DMS 273 treated with DMSO at 0.1 percent for 48 hours (cell line): ENCODE data around the gene TMCO4.
"Not testable (repeated sequence)": the region's sequence is repeated elsewhere in the genome, so short reads cannot be mapped to it uniquely, and the experiment has no call there.

Experiments used
- DNase-seq: peaks from one replicate; lab custom pipeline; 2025; lab: John Stamatoyannopoulos, UW

TMCO4 gene

GRCh38 chr1:19656134-19656779, 143.5 kb downstream of the TMCO4 start:
- no peak for DNase-seq

- no peak for DNase-seq
These were observed 144.0 kb downstream of the TMCO4 start for GRCh38 chr1:19655718-19656080.

- DNase-seq = no peak
These were observed 144.6 kb downstream of the TMCO4 start for GRCh38 chr1:19654886-19655717.

GRCh38 chr1:19654386-19654785, 145.3 kb downstream of the TMCO4 start:
- no peak for DNase-seq

- DNase-seq = no peak
These were observed 148.5 kb downstream of the TMCO4 start for GRCh38 chr1:19651141-19651737.

- DNase-seq = no peak
These were observed 149.1 kb downstream of the TMCO4 start for GRCh38 chr1:19650416-19651140.

GRCh38 chr1:19648689-19649088, 151.0 kb downstream of the TMCO4 start:
- DNase-seq = no peak

DNA sequence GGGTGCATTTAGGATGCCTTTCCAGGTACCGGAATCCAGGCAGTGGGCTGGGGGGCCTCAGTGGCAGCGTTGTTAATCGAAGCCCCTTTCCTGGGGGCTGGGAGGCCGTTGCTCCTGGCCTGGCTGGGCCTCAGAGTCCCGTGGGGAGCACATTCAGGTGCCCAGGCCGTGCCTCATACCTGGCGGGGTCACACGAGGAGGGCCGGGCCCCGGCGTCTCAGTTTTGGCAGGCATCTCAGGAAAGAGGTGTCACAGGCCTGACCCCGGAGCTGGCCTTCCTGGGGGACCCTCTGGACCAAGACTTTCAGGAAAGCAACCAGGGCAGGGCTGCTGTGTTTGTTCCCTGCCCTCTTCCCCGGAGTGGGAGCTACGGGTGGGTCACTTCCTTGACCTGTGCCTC, 151.5 kb downstream of the TMCO4 start:
- DNase-seq = no peak

GRCh38 chr1:19647643-19648042, 152.1 kb downstream of the TMCO4 start:
- DNase-seq = no peak

GRCh38 chr1:19646377-19647319, 153.1 kb downstream of the TMCO4 start:
- no peak for DNase-seq

GRCh38 chr1:19645411-19646251, 154.1 kb downstream of the TMCO4 start:
- DNase-seq = no peak

GRCh38 chr1:19644681-19645410, 154.9 kb downstream of the TMCO4 start:
- no peak for DNase-seq

DNA sequence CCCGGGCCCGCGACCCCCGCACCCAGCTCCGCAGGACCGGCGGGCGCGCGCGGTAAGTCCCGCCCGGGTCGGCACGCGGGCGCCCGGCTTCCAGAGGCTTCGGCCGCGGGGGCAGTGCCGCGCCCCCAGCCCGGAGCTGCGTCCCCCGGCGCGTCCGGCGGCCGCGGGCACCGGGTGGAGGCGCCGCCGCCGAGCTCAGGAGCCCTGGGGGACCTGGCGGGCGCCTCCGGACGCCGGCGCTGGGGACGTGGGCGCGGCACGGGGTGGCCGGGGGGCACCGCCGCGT, 155.4 kb downstream of the TMCO4 start:
- no peak for DNase-seq

DNA sequence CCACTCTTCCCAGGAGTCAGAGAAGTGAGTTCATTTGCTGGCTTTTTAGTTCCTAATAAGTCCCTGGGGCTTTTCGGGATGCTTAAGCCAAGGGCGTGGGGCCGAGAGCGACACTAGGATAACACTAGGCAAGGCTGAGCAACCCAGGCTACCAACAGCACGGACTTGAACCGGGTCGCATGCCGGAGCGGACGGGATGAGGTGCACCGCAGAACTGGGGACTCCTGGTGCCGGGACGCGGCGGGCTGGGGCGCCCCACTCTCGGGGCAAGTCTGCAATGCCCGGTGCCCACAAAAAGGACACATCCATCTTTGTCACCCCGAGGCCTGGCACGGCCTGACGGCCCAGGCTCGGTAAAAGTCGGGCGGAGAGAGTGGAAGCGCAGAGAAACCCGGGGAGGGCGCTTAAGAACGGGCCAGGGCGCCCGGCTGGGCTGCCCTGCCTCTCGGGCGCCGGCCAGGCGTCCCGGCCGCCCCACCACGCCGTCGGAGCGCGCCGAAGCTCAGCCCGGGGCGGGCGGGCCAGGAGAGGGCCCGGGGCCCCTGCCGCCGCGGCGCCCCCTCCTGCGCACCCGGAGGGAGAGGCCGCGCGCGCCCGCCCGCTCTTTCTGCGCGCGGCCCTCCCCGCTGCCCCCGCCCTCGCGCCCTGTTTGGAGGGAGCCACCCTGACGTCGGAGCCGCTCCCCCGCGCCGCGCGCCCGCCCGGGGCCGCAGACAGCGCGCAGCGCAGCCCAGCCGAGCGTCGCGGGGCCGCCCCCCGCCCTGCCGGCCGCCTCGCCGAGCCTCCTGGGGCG, 155.9 kb downstream of the TMCO4 start, which contains the start of gene NBL1:
NBL1 (plus strand) TSS at position 710 of the 793 bp plus-strand sequence. CDS start 10,720 bp downstream, outside the sequence.
- DNase-seq = no peak

- DNase-seq = no peak
These were observed 156.6 kb downstream of the TMCO4 start for GRCh38 chr1:19643121-19643520.

DNA sequence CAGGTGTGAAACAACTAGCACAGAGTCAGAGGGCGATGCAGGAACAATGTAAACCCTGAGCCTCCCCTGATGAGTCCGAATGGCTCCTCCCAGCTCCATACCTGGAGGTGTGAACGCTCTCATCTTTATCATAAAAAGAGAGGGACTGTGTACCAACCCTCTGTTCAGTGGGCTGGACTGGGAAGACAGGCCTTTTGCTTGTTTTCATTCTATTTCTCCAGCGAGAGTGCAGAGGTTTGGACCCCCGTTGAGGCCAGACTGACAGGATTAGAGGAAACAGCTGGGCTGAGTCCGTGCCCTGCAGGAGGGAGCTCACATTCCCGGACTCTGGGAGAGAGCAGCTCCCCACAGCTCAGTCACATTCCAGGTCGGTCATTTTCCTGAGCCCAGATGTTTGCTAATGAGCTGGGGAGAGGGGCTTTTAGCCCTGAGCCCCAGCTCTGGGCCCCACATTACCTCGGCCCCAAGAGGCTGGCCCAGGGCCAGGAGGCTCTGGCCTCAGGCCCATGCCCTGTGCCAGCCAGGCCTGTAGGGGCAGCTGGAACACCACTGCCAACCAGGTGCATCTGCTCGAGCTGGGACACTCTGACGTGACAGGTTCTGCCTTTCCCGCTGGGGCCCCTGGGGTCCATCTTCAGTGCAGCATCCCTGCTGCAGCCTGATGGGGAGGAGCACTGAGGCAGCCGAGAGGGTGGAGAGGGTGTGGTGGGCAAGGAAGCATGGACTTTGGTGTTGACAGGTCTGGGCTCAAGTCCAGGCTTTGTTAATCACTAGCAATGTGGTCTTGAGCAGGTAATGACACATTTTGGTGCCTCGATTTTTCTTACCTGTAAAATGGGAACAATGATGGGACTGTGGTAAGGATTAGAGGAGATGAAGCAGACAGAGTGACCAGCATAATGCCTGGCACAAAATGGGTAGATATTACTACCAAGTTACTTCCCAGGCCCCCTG, 159.1 kb downstream of the TMCO4 start:
- peak; percentile 82 for DNase-seq

DNA sequence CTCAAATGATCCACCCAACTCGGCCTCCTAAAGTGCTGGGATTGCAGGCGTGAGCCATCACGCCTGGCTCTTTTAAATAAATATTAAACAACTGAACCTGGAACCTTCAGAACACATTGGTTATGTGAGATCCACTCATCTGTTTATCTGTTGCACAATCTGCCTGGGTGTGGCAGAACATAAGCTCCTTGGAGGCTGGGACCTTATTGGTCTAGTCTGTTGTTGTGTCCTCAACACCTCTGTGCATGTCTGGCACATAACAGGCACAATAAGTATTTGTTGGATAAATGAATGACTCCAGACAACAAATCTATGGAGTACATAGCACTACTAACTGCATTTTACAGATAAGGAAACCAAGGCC, 159.7 kb downstream of the TMCO4 start:
- no peak for DNase-seq

DNA sequence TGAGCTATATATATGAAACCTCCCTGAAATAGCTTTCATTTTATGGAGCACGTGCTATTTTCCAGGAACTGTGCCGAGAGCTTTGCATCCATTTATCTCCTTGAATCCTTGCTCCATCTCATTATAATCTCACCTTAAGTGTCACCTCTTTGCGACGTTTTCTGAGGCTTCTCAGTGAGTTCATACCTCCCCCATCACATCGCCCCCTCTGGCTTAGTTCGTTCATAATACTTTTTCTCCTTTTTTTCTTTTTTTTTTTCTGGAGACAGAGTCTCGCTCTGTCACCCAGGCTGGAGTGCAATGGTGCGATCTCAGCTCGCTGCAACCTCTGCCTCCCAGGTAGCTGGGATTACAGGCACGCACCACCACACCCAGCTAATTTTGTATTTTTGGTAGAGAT, 160.5 kb downstream of the TMCO4 start:
- DNase-seq = not testable (repeated sequence)
